ENCODE data around the gene MSI2. TPM values are rescaled to one million over a fixed set of nuclear protein-coding genes. Genes with fewer than 3 reads are reported as not detected.

The MSI2 gene
- total and polyA plus RNA-seq, 9 of the 15 experiments (the other 6 are each of a cell fraction or from before 2014, with no cell fraction given), result 4.6 to 61.8 (median 42.4) TPM

DNA sequence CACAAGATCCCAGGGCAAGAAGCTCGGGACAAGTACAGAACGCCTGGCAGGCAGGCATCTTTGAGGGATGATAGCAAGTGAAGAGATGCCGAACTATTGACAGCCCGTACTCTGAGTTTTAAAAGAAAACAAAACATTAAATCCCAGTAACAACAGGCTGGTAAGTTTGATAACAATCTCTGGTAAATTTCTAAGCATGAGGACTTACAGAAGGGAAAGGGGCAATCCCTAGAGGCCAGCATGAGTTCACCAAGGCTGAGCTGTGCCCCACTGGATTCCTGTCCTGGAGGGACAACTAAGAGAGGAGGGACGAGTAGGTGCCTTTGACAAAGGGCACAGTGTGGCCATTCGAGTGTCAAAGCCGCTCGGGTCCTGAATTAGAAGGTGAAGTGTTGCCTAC, 462.6 kb downstream of the MSI2 start:
- Histone ChIP-seq H3K79me2 (ENCODE audit: control insufficient read depth, insufficient read depth, low read length) (no peaks in the 10 kb centered on the region), H3K9ac (ENCODE audit: insufficient read depth in 1 of 2, low read depth in 2 of 2, low read length in 2 of 2) (no peak overlapping the region), H3K9me1 (ENCODE audit: control insufficient read depth, insufficient read depth, low read length) (no peaks in the 10 kb centered on the region), H3K4me1 (replicated peaks in 1 of 2; ENCODE audit: control insufficient read depth in 2 of 2, insufficient read depth in 2 of 2, low read length in 2 of 2) (no peaks in the 10 kb centered on the region), H4K20me1 (replicated peaks; ENCODE audit: control insufficient read depth, insufficient read depth, low read length) (peaks cover 5% of the 10 kb centered on the region; the same call in 1 of the 2 replicates), H3K9me3 (replicated peaks; ENCODE audit: control insufficient read depth, insufficient read depth, low read depth, low read length) (no peaks in the 10 kb centered on the region), H3K27ac (ENCODE audit: extremely low read depth, low read depth, low read length) (no peak overlapping the region), H3K4me2 (ENCODE audit: insufficient read depth, low read length) (no peak overlapping the region), H3K4me3 (no peak overlapping the region), H3K36me3 (ENCODE audit: control insufficient read depth, insufficient read depth, low read length) (no peaks in the 10 kb centered on the region), H2AFZ (ENCODE audit: low read depth, low read length) (no peak overlapping the region), H3K27me3 (ENCODE audit: control insufficient read depth in 2 of 2, insufficient read depth in 2 of 2, low read length in 2 of 2) (peaks cover 48 to 76% of the 10 kb centered on the region in 2 experiments)
- ATAC-seq (no peak), DNase-seq (ENCODE audit: extremely low read depth in 1 of 4, low spot score in 3 of 4) (no peak), FAIRE-seq (no peak)
- BruUV-seq (replicated peaks), result no TSS peak
- 0% methylated on average over 8 of the region's 8 CpGs for WGBS (ENCODE audit: insufficient coverage, low coverage, missing lambda C conversion rate)
- intact Hi-C loops (cut with micrococcal nuclease) (no loop called here), in situ Hi-C loops (cut with MboI) (no loop called here)
- POLR2A ChIA-PET, result interaction anchor here (0.6 kb wide), 1 partner anchor 538 kb away, joined by 3 read pairs; no protein-coding TSS in a partner anchor
- TF ChIP-seq, protein P1, sequence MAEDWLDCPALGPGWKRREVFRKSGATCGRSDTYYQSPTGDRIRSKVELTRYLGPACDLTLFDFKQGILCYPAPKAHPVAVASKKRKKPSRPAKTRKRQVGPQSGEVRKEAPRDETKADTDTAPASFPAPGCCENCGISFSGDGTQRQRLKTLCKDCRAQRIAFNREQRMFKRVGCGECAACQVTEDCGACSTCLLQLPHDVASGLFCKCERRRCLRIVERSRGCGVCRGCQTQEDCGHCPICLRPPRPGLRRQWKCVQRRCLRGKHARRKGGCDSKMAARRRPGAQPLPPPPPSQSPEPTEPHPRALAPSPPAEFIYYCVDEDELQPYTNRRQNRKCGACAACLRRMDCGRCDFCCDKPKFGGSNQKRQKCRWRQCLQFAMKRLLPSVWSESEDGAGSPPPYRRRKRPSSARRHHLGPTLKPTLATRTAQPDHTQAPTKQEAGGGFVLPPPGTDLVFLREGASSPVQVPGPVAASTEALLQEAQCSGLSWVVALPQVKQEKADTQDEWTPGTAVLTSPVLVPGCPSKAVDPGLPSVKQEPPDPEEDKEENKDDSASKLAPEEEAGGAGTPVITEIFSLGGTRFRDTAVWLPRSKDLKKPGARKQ (CRISPR knock-in tag; IDR thresholded peaks at IDR 0.05), result no peak
- no peak for TF ChIP-seq ZZZ3 (IDR thresholded peaks at IDR 0.05)
- TF ChIP-seq TRIM24 (IDR thresholded peaks at IDR 0.05), result no peak
- no peak for TF ChIP-seq POLR2G (IDR thresholded peaks at IDR 0.05; ENCODE audit: low read depth, low read length)
- TF ChIP-seq NCOA2 (IDR thresholded peaks at IDR 0.05; ENCODE audit: partially characterized antibody in 2 of 2), result no peak
- TF ChIP-seq JUNB (CRISPR knock-in tag; conservative IDR thresholded peaks at IDR 0.05), result no peak
- TF ChIP-seq SLC30A9 (CRISPR knock-in tag; IDR thresholded peaks at IDR 0.05), result no peak
- TF ChIP-seq, protein P2, sequence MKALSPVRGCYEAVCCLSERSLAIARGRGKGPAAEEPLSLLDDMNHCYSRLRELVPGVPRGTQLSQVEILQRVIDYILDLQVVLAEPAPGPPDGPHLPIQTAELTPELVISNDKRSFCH (CRISPR knock-in tag; IDR thresholded peaks at IDR 0.05), result no peak
- TF ChIP-seq, protein P2 (tag; IDR thresholded peaks at IDR 0.05), result no peak
- no peak for TF ChIP-seq ZNF41 (CRISPR knock-in tag; conservative IDR thresholded peaks at IDR 0.05)
- TF ChIP-seq ZNF133 (CRISPR knock-in tag; IDR thresholded peaks at IDR 0.05), result no peak
- CTCF ChIA-PET (ENCODE audit: low intra/inter-chr PET ratio), result no interaction called here

Data from K562 (cell line).